Muscle layer of colon (tissue), 2 donors: ENCODE measurements around the gene CCNY.
A peak's percentile ranks its signal among the peaks of the same experiment; 100 is the strongest.

ENCODE experiments used
- H3K27ac ChIP-seq: one replicate; pipeline ENCODE4 v1.7.0; 2013; ENCODE audit warnings: low read depth, mild to moderate bottlenecking, low read length, moderate library complexity
- H3K27me3 ChIP-seq, 2 donors: one replicate each; pipeline ENCODE4 v1.7.0; 2013; ENCODE audit warnings: low read length in 2 of 2, mild to moderate bottlenecking in 2 of 2; ENCODE audit not compliant: insufficient read depth in 2 of 2, control insufficient read depth in 1 of 2
- H3K36me3 ChIP-seq: one replicate; pipeline ENCODE4 v1.7.0; 2013; ENCODE audit warnings: mild to moderate bottlenecking, low read length; ENCODE audit not compliant: insufficient read depth
- H3K4me1 ChIP-seq: one replicate; pipeline ENCODE4 v1.7.0; 2013; ENCODE audit warnings: mild to moderate bottlenecking, low read length; ENCODE audit not compliant: insufficient read depth
- H3K4me3 ChIP-seq, 2 donors: one replicate each; pipeline ENCODE4 v1.7.0; 2013; ENCODE audit warnings: low read length in 2 of 2, low read depth in 1 of 2, mild to moderate bottlenecking in 1 of 2, moderate library complexity in 1 of 2
- H3K9ac ChIP-seq: one replicate; pipeline ENCODE4 v1.7.0; 2013; ENCODE audit warnings: low read length
- H3K9me3 ChIP-seq: one replicate; pipeline ENCODE4 v1.7.0; 2013; ENCODE audit warnings: mild to moderate bottlenecking, low read length
- donor health status: abdominal sarcoma.
- donor health status: Adenocarcinoma of cecum.

CCNY gene

DNA sequence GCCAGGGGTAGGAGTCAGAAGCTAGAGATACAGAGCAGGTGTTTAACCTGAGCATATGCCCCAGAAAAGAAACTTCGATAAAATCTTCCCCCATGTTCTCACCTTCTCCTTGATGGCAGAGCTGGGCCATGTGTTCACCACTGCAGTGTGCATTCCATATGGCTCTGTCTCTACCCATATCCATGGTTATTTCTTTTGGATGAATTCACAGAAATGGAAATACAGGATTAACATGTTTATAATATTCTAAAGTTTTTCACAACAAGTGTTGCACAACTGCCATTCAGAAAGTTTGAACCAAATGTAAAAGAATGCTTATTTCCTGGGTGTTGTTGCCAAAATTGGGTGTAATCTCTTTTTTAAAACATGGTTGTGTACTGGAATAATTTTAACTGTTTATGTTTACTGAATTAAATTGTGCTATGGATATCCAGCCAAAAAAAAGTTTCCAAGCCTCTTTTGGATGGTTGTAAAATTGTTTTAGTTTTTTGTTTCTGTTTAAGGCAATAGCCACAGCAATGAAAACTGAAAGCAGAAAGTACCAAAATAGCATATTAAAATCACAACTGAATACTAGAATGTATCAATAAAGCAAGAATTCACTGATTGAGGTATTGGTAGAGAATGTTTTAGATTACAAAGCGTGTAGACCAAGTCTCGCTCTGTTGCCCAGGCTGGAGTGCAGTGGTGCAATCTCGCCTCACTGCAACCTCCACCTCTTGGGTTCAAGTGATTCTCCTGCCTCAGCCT, 19.9 kb upstream of the CCNY start:
- H3K36me3 ChIP-seq, result peaks cover 6% of the 10 kb centered on the region
- H3K27me3 ChIP-seq, result no peaks in the 10 kb centered on the region
- H3K9ac ChIP-seq, result no peak overlapping the region
- H3K27ac ChIP-seq, result no peak overlapping the region
- H3K4me1 ChIP-seq, result no peaks in the 10 kb centered on the region
- no peak overlapping the region for H3K4me3 ChIP-seq
- no peaks in the 10 kb centered on the region for H3K9me3 ChIP-seq

DNA sequence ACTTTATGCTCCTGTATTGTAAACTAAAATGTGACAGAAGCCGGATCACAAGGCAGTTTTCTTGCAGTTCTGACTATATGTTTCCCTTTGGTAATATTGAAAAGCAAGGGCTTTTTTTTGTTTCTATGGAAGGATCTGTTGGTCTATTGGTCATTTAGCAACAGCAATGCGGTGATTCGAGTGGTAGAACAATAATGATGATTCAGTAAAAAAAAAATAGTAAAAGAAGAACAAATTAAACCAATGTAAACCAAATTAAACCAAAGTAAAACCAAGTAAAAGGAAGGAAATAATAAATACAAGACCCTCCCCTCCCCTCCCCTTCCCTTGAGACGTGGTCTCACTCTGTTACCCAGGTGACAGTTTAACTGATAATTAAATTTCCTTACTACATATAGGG, 17.8 kb upstream of the CCNY start:
- Histone ChIP-seq H3K9ac (no peak overlapping the region), H3K36me3 (peaks cover 6% of the 10 kb centered on the region), H3K27me3 (no peaks in the 10 kb centered on the region), H3K4me1 (no peaks in the 10 kb centered on the region), H3K9me3 (no peaks in the 10 kb centered on the region), H3K27ac (no peak overlapping the region), H3K4me3 (no peak overlapping the region)

DNA sequence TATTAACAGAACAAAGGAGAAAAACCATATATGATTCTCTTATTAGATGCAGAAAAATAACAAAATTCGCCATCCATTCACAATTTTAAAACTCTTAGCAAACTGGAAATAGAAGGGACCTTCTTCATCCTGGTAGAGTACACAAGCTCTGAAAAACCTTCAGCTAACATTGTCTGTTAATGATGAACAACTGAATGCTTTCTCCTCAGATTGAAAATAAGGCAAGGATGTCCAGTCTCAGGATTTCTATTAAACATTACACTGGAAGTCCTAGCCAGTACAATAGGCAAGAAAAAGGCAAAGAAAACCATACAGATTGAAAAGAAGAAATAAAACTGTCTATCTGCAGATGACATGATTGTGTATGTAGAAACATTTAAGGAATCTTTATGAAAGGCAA, 16.0 kb upstream of the CCNY start:
- Histone ChIP-seq H3K9me3 (no peaks in the 10 kb centered on the region), H3K4me3 (no peak overlapping the region), H3K36me3 (peaks cover 6% of the 10 kb centered on the region), H3K27me3 (no peaks in the 10 kb centered on the region), H3K4me1 (peaks cover 5% of the 10 kb centered on the region), H3K9ac (no peak overlapping the region), H3K27ac (no peak overlapping the region)

DNA sequence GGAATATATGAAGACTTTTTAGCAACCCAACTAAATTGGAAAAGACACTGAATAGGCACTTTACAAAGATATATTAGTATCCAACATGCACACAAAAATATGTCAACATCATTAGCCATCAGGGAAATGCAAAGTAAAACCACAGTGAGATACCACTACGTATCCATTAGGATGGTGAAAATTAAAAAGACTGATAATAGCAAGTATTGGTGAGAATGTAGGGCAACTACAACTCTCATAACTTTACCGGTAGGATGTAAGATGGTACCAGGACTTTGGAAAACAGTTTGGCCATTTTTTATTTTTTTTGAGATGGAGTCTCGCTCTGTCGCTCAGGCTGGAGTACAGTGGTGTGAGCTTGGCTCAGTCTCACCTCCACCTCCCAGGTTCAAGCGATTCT, 13.7 kb upstream of the CCNY start:
- Histone ChIP-seq H3K4me1 (peaks cover 8% of the 10 kb centered on the region), H3K9ac (no peak overlapping the region), H3K27ac (no peak overlapping the region), H3K27me3 (no peaks in the 10 kb centered on the region), H3K36me3 (peaks cover 6% of the 10 kb centered on the region), H3K4me3 (no peak overlapping the region), H3K9me3 (no peaks in the 10 kb centered on the region)

DNA sequence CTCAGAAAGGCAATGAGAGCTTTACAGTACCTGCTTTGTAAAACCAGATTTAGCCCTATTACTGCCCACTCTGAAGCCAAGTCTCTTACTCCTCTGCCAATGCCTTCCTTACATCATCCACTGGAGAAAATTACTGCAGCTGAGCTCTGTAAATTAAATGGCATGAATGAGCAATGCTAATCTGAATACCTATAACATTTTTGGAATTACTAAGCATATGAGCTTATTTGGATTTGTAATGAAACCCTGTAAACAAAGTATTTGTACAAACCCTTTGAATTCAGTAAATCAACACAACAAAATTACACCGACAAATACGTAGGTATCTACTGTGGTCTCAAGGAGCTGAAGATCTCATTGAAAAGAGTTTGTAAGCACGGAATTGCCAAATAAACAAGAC, 12.1 kb upstream of the CCNY start:
- H3K27me3 ChIP-seq, result no peaks in the 10 kb centered on the region
- no peaks in the 10 kb centered on the region for H3K9me3 ChIP-seq
- no peak overlapping the region for H3K27ac ChIP-seq
- no peak overlapping the region for H3K9ac ChIP-seq
- peaks cover 22% of the 10 kb centered on the region for H3K4me1 ChIP-seq
- H3K4me3 ChIP-seq, result no peak overlapping the region
- H3K36me3 ChIP-seq, result peaks cover 6% of the 10 kb centered on the region

DNA sequence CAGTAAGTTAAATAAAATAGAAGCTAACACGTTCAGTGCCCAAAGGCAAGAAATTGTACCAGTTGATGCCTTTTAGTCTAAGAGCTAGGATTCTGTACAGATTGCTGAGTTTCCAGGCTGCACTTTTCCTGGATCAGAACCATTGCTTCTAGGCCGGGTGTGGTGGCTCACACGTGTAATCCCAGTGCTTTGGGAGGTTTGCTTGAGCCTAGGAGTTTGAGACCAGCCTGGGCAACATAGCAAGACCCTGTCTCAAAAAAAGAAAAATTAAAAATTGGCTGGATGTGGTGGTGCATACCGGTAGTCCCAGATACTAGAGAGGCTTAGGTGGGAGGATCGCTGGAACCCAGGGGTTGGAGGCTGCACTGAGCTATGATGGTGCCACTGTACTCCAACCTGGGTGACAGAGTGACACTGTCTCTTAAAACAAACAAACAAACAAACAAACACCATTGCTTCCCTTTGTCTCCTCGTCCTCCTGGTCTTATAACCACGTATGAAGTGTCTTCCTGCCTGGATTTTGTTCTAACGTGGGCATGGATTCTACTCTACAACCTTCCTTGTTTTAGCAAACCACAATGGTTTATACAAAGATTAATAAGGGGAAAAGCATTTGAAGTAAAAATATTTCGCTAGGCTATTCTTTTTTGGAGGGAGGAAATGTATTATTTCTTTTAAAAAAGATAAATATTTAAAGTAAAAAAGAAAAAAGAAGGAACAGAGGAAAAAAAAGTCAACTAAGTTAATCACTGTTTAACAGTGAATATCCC, 9.7 kb upstream of the CCNY start:
- Histone ChIP-seq H3K36me3 (no peaks in the 10 kb centered on the region), H3K9me3 (no peaks in the 10 kb centered on the region), H3K27me3 (no peaks in the 10 kb centered on the region), H3K4me3 (no peak overlapping the region), H3K27ac (no peak overlapping the region), H3K4me1 (peaks cover 46% of the 10 kb centered on the region), H3K9ac (no peak overlapping the region)

DNA sequence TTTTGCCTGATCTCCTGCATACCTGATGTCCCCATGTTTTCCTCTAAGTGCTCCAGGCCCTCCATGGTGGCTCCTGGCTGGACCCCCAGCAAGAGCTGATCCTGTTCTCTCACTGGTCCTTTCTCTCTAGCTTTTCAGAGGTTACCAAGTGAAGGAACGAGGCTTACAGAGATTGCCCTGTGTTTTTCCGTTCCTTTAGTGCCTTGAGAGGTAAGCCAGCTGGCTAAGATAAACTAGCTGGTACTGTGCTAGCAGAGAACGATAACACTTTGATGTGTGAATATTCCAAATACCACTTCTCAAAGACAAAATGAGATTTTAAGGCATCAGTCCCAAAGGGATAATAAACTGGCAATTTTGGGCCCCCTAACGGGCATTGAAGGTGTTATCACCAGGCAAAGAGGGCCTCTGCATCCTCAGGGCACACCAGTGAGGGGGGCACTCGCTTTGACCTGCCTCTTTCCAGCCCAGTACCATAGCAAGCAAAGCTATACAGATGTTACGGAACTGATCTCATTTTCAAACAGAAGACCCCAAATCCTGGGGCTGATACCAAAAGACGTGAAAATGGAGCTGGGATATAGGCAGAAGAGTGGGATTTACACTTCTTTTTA, 8.4 kb upstream of the CCNY start:
- Histone ChIP-seq H3K9ac (no peak overlapping the region), H3K27ac (no peak overlapping the region), H3K36me3 (no peaks in the 10 kb centered on the region), H3K4me3 (no peak overlapping the region), H3K9me3 (no peaks in the 10 kb centered on the region), H3K4me1 (peaks cover 59% of the 10 kb centered on the region), H3K27me3 (no peaks in the 10 kb centered on the region)

DNA sequence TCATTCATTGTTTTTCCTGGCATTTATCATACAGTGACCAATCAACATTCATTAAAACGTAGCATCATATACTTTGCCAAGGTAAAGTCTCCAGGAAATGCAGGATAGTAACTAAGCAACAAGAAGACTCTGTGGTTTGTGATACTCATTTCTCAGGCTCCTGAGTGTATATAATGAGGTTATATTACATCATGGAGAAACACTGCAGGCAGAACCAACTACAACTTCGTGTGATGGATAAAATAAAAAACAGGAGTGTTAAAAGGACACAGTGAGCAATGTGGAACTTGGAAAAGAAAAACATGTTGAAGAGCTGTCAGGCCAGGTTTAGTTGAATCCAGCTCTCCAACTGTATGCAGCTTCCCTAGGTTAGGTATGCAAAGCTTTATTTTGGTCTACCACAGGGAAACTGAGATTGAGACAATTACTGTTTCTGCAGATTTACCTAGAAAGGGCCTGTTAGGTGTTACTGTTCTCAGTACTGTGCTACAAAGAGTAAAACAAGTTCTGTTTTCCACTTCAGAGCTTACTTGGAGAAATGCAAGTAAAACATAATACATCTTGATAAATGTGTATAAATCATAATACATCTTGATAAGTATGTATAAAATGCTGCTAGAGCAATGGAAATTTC, 7.8 kb upstream of the CCNY start:
- Histone ChIP-seq H3K4me3 (no peak overlapping the region), H3K27ac (no peak overlapping the region), H3K4me1 (peaks cover 64% of the 10 kb centered on the region), H3K27me3 (no peaks in the 10 kb centered on the region), H3K9ac (no peak overlapping the region), H3K9me3 (no peaks in the 10 kb centered on the region), H3K36me3 (no peaks in the 10 kb centered on the region)

DNA sequence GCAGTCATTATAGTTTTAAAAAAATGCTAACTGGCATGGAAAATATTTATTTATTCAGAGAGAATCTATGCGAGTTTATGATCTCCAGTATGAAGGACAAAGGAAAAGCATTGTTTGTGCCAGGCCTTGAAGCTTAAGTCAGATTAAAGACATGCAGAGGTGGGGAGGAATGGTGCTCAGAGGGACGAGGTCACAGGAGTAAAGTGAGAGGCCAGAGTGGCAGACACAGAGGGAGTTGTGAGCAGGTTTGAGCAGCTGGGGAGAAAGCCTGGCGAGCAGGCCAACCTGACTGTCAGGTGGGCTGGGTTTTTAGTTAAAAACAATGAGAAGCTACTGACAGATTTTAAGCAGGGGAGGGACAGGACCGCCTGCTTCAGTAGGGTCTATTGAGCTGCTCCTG, 6.8 kb upstream of the CCNY start:
- Histone ChIP-seq H3K27me3 (no peaks in the 10 kb centered on the region), H3K4me1 (peaks cover 69% of the 10 kb centered on the region), H3K4me3 (no peak overlapping the region), H3K9me3 (no peaks in the 10 kb centered on the region), H3K9ac (no peak overlapping the region), H3K36me3 (no peaks in the 10 kb centered on the region), H3K27ac (peak overlapping the region; percentile 21)

DNA sequence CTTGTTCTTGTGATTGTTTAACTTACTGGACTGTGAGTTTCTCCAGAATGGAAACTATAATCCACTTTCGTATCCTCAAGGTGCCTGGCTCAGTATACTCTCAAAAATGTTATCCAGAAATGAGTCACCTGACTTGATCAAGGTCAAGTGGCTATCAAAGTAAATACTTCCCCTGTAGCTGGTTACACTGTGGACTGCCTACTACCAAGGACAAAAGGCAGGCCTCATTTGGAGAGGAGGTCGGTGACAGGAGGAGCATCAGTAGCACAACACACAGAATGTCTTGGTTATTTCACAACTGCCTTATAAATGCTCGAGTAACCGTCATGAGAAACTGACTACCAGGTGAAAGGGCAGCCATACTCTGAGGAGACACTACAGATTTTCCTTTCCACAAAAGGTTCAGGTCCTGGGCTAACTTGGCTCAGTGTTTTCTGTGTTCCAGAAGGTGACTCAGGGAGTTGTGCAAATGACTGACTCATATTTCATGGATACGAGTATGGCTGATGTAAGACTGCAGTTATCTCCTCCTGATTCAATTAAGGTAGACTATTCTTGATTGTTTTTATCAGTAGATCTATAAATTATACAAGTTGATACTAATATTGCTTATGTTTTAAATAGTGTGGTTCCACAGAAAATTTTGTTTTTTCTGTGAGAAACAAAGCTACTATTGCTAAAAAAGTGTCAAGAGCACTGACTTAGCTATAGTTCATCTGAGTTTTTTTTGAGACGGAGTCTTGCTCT, 4.2 kb upstream of the CCNY start:
- Histone ChIP-seq H3K4me1 (peaks cover 76% of the 10 kb centered on the region), H3K9me3 (no peaks in the 10 kb centered on the region), H3K27me3 (no peaks in the 10 kb centered on the region), H3K27ac (peak overlapping the region; percentile 41), H3K4me3 (no peak overlapping the region), H3K36me3 (no peaks in the 10 kb centered on the region), H3K9ac (no peak overlapping the region)

DNA sequence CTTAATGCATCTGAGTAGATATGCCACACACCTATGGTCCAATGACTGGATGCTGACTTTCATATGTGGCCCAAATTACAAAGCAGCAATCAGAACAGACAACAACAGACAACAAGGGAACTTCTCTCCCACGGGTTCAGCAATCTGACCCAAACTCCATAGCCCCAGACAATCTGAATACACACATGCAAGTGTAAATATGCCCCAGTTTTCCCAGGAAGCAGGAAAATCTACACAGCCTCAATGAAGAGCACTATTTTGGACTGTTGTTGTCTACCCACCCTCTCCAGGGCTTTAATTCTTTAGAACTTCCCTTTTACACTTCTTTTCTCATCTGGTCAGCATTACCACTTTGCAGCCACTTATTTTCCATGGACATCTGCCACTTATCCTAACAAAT, 2.0 kb upstream of the CCNY start:
- H3K4me3 ChIP-seq, result no peak overlapping the region
- no peaks in the 10 kb centered on the region for H3K9me3 ChIP-seq
- no peak overlapping the region for H3K9ac ChIP-seq
- peaks cover 76% of the 10 kb centered on the region for H3K4me1 ChIP-seq
- H3K27ac ChIP-seq, result no peak overlapping the region
- no peaks in the 10 kb centered on the region for H3K27me3 ChIP-seq
- no peaks in the 10 kb centered on the region for H3K36me3 ChIP-seq
